GM21576 (cell line): ENCODE results near the gene TAF4.

Experiments used
- ATAC-seq: cut with Tn5 transposase; IDR thresholded peaks from one replicate; pipeline ENCODE4 v1.9.1; 2021; ENCODE audit warnings: mild to moderate bottlenecking, moderate library complexity; ENCODE audit not compliant: unreplicated experiment

TAF4 gene

DNA sequence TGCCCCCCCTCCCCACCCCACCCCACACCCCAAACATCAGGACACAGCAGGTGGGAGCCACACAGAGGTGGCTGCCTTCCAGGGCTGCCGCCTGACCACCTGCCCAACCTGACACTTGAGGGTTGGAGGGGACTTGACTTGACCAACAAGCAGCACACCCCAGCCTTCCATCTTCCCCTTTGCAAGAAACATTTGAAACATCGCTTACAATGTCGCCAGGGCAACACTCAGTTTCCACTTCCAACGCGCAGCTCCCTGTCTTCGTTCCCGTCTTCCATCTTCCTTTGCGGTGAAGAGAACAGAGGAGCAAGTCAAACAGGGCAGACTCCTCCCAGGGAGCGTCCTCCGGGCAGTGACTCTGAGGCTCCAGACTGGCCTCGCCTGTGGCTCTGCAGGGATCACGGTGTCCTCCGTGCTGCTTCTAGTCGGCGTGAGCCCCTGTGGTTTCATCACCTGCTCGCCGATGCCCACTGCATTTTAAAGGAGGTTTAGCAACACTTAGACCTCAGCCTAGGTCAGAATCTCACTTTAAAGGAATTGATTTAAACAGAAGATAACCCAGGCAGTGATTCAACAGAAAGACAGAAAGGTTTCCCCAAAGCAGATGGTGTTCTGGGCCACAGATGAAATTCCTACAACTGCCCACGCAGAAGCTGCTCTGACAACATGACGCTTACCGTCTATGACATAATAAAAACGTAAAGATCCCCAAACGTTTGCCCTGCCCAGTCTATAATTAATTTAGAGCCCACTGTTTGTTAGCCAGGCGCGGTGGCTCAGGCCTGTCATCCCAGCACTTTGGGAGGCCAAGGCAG is 130.8 kb downstream of the TAF4 start:
- ATAC-seq, result no peak

GRCh38 chr20:61933951-61934715 is 131.5 kb downstream of the TAF4 start:
- no peak for ATAC-seq

DNA sequence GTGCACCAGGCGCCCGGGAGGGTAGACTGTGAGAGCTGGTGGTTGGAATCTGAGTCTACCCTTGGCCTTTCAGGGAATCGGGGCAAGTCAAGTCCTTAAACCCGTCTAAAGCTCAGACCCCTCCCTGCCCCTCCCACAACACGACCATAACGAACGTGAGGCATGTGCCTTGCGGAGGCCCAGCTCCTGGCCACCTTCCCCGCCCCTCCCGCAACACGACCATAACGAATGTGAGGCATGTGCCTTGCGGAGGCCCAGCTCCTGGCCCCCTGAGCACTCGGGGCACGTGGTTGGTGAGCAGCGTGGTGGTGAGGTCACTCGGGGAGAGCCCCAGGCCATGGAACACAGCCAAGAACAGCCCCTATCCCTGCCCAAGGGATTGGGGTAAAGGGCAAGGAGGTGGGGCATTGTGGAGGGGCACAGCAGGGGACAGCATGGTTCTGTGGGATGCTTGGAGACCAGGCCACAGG is 132.2 kb downstream of the TAF4 start:
- ATAC-seq, result no peak

GRCh38 chr20:61932711-61933480 is 132.8 kb downstream of the TAF4 start:
- ATAC-seq, result no peak

DNA sequence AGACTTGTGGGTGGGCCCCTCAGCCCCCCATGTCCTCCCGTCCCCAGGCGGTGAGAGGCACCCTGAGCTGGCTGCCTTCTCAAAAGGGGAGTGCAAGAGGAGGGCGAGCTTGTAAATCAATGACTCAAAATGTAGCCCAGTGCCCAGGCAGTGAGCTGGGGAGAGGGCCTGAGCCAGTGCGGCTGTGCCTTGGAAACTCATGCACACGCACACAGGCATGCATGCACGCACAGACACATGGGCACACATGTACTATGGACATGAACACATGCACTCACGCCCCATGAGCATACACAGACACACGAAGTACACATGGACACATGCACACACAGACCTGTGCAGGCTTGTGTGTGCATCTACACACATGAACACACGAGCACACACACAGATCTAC is 133.5 kb downstream of the TAF4 start:
- no peak for ATAC-seq

DNA sequence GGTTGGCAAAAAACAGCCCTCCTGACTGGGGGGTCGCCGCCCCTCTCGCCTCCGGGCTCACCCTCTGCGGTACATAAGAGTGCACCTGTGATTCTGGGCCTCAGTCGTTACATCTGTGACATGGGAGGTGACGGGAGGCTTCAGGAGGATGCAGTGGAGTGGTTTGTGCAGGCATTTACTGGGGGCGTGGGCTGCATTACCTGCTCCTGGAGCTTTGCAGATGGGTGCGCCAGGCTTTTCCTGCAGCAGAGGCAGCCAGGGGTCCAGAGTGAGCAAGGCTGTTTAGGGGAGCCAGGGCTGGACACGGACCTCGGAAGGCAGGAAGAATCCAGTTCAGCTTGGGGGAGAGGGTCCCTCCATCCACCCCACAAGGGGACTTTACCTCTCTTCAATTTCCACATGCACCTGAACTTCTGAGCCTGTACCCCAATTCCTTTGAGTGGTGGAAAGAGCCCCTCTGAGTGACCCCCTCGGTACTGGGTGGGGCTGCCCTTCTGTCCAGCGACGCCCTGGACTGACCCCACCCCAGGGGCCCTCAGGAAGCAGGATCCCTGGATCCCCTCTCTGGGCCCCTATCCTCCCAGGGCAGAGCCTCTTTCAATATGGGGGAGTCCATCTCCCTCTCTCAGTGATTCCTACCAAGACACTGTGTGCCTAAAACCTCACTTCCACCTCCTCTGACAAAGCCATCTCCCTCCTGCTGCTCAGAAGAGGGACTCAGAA is 134.0 kb downstream of the TAF4 start:
- ATAC-seq, result no peak

DNA sequence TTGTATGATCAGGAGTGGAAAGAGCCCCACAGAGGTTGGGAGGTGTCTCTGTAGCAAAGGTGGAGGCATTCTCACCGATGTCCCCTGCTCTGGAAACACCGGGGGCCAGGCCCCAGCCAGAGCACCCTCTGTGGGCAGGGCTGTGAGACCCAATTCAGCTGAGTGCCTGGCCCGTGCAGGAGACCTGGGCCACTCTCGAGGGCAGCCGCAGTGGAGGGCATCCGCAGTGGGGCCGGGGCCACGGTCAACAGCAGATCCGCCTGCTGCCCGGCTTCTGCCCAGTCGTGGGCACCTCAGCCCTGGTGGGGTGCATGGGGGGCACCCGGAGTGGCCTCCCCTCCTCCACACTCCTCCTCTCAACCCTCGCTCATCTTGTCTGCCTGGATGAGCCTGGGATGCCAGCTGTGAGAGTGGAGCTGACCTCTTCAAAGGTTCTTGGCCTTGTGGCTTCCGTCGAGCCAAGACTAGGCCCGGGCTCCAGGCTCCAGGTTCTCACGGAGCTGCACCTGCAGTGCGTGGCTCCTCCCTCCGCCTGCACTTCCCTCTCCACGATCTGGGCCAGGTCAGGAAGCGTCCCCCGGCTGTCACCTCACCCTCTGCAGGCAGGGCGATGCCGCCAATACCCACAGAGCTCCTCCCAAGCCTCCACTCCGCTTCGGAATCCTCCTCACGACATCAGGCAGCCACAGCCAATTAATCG is 134.8 kb downstream of the TAF4 start:
- ATAC-seq, result no peak

DNA sequence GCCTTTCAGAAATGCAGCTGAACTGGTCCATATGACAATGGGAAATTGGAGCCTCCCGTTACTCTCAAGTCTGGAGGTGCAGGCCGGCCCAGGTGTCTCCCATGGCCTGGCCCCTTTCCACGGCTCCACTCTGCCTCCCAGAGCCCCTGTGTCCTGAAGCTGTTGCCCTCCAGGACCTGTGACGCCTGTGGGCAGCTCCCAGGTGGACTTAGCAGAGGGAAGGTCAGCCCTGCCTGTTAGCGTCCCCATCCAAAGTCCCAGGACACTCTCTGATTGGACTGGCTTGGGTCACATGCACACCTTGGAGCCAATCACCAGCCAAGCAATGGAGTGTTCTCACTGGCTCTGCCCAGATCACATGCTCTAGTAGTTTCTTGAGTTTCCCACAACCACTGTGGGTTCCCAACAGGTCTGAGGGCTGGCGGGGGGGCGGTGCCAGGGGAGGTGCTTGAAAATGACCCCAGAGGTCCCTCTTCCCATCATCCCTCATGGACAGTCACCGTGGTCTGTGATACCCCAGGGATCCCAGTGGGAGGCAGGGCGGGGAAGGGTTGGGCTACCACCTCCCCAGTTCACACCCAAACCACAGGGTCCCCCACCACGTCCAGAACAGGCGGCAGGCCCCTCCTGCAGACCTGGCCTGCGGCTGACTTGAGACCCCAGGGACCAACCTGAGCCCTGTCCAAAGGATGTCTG is 135.6 kb downstream of the TAF4 start:
- ATAC-seq, result no peak

- ATAC-seq, result no peak
Observed at GRCh38 chr20:61929561-61929960, 136.1 kb downstream of the TAF4 start.

- no peak for ATAC-seq
Observed at GRCh38 chr20:61927826-61928541, 137.7 kb downstream of the TAF4 start.

- ATAC-seq, result no peak
Observed at GRCh38 chr20:61927193-61927825, 138.4 kb downstream of the TAF4 start.

DNA sequence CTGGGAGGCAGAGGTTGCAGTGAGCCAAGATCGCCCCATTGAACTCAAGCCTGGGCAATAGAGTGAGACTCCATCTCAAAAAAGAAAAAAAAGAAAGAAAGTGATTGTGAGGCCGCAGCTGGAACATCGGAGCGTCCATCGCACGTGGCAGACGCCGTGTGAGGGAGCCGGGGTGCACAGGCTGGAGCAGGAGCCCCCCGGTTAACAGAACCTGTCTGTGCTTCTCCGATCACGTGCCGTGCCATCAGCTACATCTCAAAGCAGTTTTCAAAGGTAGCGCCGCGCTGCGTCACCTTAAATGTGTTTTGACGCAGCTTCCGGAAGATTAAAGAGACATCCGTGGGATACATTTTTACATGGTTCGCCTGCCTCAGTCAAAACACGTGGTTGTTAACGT is 138.9 kb downstream of the TAF4 start:
- no peak for ATAC-seq

GRCh38 chr20:61926253-61926613 is 139.4 kb downstream of the TAF4 start:
- ATAC-seq, result no peak

GRCh38 chr20:61925555-61926252 is 140.0 kb downstream of the TAF4 start:
- no peak for ATAC-seq

DNA sequence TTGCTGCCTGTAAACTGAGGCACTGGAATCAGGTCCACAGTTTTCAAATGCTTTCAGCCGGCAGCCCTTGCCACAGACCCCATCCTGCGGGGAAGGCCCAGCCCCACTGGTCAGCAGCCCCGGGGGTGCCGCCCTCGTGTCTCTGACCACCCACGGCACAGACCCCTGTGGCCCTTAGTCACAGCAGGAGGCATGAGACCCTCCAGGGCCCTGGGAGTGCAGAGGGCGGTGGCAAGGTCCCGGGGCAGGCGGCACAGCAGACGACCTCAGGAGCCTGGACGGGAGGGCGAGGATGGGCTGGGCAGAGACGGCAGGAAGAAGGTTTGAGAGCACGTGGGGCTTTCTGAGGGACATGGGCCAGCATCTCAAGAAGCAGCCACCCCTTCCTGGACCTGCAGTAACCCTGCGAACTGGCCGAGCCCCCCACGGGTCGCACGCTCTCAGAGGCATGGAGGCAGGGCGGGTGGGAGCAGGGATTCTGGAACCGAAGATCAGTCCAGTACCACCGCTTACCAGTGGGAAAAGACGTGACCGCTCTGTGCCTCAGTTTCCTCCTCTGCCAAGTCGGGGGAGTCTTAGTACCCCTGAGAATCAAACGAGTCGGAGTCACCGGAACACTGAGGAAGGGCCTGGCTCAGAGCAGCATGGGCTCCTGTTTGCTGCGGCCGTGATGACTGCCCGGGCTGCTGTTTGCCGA is 140.7 kb downstream of the TAF4 start:
- no peak for ATAC-seq
